ENCODE results near the gene AKT2.
"Not testable (repeated sequence)": the region's sequence is repeated elsewhere in the genome, so short reads cannot be mapped to it uniquely, and the experiment has no call there.

The AKT2 gene

DNA sequence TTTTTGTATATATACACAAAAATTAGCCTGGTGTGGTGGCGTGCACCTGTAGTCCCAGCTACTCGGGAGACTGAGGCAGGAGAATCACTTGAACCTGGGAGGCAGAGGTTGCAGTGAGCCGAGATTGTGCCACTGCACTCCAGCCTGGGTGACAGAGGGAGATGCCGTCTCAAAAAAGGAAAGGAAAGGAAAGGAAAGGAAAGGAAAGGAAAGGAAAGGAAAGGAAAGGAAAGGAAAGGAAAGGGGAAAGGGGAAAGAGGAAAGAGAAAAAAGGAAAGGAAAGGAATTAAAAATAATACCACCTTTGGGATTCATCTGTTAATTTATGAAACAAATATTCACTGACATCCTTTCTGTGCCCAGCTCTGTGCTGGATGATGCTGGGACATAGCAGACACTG, 66.1 kb downstream of the AKT2 start:
- DNase-seq (ENCODE audit: low read depth in 2 of 2) = not testable (repeated sequence)

DNA sequence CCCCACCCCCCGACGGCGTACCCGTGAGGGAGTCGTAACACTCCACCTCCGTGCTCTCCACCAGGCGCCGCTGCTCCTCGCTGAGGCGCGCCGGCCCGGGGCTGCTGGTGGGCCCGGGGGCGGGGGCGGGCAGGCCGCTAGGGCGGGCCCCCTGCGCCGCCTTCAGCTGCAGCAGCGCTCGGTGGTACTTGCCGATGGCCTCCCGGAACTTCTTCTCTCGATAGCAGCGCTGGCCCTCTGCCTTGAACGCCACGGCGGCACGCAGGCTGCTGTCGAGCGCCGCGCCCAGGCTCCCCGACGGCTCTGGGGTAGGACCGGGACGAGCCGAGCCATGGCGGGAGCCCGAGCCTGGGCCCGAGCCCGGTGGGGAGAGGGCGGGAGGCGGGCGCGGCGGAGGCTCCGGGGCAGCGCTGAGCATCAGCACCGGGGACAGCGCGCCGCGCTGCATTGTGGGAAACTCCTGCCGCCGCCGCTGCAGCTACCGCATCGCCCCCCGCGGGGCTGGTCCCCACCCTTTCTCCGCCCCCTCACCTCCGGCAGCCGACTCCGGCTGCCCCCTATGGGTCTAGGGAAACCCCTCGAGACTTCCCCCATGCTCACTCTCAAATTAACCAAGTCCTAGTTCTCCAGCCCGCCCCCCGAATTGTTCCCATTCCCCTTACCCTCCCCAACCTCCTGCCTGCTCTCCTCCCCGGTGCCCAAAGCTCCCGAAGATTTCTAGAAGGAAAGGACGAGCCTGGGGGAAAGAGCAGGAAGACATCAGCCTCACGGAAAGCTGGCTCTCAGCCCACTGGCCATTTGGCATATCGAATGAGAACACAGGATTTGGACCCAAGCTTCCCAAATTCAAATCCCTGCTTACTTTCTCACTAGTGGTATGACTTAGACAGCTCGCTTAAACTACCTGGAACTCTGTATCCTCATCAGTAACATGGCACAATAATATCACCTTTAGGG, 66.9 kb downstream of the AKT2 start, which contains the start of gene TTC9B:
TSS of gene TTC9B (minus strand) at position 451 of the 957 bp plus-strand sequence. CDS start at position 448, 3 bp downstream.
- DNase-seq (ENCODE audit: low read depth in 2 of 2) = peak in 1 of 2 donors; percentile 24

DNA sequence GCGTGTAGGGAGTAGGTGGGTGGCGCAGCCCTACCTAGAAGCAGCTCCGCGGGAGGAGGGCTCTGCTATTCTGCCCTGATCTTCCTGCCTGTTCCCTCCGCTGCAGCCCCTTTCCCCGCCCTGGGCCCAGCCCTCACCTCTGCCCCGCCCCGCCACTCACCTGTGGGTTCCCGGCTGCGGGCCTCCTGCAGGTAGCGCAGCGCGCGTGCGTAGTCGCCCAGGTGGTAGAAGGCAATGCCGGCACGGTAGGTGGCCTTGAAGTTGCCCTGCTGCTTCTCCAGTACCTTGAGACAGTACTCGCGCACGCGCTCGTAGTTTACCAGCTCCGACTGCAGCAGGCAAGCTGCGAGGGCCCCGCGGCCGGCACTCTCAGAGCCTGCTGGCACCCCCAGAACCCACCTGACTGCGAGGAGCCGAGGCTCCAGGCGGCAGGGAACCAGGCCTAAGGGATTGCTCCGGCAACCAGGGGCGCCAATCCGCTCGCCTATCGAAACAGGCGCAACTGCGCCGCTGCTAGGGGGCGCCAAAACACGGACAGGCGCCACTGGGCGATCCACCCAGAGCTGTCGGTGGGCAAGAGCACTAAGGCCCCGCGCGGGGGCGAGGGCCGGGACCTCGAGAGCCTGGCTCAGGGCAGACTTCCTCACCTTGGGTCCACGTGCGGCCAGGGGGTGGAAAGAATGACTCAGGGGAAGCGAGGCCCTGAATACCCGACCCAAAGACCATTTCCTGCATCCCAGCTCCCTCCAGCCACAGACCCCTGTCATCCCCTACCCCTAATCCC, 67.9 kb downstream of the AKT2 start:
- DNase-seq (ENCODE audit: low read depth in 2 of 2) = no peak

DNA sequence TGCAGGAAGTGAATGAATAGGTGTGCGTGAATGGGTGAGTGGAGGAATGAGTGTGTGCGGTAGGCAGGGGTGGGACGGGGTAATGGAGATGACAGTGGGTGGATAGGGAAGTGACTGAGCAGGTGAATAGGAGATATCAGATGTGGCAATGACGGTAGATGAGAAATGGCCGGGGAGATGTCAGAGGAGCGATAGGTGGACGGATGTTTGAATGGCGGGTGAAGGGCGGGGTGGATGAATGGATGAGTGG, 68.4 kb downstream of the AKT2 start:
- no peak for DNase-seq (ENCODE audit: low read depth in 2 of 2)

DNA sequence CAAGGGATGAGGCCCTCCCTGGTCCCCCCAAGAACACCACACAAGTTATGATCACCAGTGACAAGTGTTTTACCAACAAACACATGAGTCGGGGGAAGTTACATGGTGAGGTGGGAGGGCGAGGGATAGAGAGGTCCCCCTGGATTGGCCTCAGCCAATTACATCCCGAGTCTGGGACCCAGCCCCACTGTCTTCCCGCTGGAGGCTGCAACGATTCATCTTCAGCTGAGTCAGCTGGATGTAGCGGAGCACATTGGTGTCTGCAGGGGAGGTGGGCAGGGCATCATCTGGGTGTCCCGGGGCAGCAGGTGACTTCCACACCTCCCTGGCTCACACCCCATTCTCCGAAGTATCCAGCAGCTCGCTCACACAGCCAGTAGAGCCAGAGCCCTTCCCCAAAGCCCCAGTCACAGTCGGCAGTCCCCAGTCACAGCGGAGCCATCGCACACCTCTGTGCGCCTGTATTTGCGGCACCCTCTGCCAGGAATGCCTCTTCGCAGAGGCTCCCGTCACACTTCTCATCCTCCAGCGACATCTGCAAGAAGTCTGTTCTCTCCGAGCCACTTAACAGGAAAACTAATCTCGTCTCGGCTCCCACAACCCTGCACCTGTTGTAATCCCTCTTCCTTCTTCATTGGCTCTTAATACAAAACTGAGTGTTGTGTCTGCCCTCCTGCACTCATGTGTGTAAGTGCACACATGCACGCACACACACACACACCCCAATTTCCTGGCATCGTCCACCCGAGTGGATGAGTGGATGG, 69.0 kb downstream of the AKT2 start:
- no peak for DNase-seq (ENCODE audit: low read depth in 2 of 2)

DNA sequence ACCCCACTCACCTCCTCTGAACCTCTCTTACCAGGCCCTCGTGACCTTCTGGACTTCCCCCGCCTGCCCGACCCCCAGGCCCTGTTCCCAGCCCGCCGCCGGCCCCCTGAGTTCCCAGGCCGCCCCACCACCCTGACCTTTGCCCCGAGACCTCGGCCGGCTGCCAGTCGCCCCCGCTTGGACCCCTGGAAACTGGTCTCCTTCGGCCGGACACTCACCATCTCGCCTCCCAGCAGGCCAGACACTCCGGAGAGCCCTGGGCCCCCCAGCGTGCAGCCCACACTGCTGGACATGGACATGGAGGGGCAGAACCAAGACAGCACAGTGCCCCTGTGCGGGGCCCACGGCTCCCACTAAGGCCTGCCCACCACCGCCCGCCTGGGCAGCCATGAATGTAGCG, 70.2 kb downstream of the AKT2 start:
- DNase-seq (ENCODE audit: low read depth in 2 of 2) = no peak

DNA sequence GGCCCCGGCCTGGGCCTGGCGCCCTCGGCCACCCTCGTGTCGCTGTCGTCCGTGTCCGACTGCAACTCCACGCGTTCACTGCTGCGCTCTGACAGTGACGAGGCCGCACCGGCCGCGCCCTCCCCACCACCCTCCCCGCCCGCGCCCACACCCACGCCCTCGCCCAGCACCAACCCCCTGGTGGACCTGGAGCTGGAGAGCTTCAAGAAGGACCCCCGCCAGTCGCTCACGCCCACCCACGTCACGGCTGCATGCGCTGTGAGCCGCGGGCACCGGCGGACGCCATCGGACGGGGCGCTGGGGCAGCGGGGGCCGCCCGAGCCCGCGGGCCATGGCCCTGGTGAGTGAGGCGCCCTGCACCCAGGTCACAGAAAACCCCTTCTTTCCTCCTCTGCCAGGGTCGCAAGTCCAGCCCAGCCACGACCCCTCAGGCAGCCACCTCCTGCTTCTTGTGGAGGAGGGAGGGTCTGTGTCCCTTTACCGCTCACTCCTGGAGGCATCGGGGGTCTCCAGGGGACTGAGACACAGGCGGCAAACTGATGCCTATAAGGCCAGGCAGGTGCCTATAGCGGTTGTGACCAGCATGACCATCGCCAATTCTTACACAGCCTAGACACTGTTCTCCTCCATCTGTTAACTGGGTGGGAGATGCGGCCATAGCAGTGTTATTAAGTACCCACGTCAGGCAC, 71.1 kb downstream of the AKT2 start:
- no peak for DNase-seq (ENCODE audit: low read depth in 2 of 2)

DNA sequence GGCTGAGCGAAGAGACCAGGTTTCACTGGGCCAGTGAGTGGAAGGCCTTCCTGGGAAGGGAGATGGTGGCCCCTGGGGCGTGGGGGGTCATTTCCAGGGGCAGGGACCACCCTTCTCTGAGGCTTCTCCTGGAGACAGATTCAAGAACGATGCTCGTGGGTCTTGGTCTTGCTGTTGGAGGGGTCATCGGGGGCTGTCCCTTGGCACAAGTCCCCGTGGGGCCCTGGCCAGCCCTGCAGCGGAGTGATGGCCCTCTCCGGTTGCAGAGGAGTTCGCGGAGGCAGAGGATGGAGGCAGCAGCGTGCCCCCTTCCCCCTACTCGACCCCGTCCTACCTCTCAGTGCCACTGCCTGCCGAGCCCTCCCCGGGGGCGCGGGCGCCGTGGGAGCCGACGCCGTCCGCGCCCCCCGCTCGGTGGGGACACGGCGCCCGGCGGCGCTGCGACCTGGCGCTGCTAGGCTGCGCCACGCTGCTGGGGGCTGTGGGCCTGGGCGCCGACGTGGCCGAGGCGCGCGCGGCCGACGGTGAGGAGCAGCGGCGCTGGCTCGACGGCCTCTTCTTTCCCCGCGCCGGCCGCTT, 71.8 kb downstream of the AKT2 start:
- no peak for DNase-seq (ENCODE audit: low read depth in 2 of 2)

DNA sequence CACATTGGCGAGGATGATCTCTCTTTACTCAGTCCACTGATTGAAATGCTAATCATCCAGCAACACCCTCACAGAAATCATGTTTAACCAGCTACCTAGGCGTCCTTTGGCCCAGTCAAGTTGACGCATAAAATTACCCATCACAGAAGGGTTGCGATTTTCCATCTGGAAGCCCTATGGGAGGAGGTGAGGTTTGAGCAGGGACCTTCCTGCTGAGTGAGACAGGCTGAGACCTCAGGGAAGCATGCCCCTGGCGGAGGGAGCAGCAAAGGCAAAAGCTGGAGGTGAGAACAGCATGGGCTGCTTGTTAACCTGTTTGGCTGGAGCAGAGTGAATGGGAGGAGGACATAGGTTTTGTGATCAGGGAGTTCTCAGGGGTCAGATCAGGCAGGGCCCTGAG, 74.3 kb downstream of the AKT2 start:
- no peak for DNase-seq (ENCODE audit: low read depth in 2 of 2)

DNA sequence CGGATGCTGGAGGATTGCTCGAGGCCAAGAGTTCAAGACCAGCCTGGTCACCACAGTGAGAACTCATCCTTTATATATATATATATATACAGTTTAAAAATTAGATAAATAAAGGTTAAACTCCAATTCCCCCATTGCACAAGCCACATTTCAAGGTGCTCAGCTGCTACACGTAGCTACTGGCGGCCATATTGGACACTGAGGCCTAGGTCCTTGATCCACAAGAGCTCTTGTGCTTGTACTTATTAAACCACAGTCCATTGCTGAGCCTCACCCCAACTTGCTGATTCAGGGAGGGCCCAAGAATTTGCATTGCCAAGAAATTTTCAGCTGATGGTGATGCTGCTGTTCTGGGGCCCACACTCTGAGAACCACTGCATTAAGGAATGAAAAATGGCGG, 76.5 kb downstream of the AKT2 start:
- no peak for DNase-seq (ENCODE audit: low read depth in 2 of 2)

DNA sequence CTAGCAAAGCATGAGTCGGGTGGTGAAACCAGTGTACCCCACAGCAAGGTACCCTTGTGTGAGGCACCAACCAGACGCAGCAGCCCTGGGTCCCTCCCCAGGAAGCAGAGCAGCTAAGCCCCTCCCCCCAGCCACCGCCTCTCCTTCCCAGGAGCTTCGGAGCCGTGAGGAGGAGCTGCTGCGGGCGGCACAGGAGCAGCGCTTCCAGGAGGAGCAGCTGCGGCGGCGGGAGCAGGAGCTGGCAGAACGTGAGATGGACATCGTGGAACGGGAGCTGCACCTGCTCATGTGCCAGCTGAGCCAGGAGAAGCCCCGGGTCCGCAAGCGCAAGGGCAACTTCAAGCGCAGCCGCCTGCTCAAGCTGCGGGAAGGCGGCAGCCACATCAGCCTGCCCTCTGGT, 79.4 kb downstream of the AKT2 start:
- no peak for DNase-seq (ENCODE audit: low read depth in 2 of 2)

DNA sequence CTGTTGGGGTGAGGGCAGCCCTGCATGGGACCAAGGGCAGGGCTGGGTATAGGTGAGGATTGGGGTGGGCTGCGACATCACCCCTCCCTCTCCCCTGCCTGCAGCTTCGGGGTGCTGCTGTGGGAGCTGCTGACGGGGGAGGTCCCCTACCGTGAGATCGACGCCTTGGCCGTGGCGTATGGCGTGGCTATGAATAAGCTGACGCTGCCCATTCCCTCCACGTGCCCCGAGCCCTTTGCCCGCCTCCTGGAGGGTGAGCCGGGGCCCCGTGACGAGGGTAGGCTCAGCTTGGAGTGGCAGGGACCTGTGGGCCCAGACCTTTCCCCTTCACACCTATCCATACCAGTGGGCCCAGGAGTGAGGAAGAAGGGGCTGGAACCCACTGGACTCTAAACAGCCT, 80.8 kb downstream of the AKT2 start:
- no peak for DNase-seq (ENCODE audit: low read depth in 2 of 2)

DNA sequence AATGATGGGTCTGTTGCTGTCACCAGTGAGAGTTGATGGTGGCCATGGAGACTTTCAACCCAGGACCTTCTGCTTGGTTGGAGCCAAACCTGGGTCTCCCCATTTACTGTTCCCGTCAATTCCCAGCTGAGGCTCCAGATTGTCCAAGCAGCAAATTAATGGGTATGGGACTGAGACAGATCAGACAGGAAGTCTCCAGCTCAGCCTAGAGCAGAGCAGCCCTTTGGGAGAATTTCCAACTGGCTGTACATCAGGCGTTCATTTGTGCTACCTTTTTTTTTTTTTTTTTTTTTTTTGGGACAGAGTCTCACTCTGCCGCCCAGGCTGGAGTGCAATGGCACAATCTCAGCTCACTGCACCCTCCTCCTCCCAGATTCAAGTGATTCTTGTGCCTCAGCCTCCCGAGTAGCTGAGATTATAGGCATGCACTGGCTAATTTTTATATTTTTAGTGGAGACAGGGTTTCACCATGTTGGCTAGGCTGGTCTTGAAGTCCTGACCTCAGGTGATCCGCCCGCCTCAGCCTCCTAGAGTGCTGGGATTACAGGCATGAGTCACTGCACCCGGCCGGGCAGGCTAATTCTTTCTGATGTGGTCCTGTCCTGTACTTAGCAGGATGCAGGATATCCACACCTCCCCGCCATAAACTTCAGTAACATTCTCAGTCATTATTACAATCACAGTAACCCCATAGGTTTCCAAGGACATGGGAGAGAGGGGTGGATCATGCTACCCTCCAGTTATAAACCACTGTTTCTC, 84.6 kb downstream of the AKT2 start:
- no peak for DNase-seq (ENCODE audit: low read depth in 2 of 2)

DNA sequence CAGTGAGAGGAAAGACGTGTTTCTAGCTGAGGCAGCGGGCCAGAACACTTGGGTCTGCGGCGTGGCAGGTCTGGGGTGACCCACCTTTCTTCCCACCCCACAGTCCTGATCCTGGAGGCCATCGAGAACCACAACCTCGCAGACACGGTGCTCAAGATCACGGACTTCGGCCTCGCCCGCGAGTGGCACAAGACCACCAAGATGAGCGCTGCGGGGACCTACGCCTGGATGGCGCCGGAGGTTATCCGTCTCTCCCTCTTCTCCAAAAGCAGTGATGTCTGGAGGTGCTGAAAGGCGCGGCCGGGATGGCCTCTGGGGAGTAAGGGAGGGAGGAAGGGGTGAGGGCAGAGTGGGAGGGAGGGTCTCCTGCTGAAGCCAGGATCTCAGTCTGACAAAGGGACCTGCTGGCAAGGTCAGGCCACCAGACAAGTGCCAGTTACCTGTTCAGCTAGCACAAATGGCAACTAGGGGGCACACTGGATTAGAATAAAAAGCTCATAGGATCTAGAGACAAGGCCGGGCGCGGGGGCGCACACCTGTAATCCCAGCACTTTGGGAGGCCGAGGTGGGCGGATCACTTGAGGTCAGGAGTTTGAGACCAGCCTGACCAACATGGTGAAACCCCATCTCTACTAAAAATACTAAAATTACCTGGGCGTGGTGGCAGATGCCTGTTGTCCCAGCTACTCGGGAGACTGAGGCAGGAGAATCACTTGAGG, 86.7 kb downstream of the AKT2 start:
- no peak for DNase-seq (ENCODE audit: low read depth in 2 of 2)

DNA sequence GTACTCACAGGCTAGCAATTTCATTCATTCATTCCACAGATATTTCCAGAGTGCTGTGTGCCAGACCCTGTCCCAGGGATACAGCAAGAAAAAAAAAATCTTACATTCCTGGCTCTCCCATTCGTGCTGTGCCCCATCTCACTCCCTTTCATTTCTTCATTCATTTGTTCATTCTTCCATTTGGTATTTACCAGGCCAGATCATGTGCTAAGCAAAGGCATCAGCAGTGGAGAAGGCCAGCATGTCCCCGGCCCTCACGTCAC, 91.6 kb downstream of the AKT2 start:
- no peak for DNase-seq (ENCODE audit: low read depth in 2 of 2)

DNA sequence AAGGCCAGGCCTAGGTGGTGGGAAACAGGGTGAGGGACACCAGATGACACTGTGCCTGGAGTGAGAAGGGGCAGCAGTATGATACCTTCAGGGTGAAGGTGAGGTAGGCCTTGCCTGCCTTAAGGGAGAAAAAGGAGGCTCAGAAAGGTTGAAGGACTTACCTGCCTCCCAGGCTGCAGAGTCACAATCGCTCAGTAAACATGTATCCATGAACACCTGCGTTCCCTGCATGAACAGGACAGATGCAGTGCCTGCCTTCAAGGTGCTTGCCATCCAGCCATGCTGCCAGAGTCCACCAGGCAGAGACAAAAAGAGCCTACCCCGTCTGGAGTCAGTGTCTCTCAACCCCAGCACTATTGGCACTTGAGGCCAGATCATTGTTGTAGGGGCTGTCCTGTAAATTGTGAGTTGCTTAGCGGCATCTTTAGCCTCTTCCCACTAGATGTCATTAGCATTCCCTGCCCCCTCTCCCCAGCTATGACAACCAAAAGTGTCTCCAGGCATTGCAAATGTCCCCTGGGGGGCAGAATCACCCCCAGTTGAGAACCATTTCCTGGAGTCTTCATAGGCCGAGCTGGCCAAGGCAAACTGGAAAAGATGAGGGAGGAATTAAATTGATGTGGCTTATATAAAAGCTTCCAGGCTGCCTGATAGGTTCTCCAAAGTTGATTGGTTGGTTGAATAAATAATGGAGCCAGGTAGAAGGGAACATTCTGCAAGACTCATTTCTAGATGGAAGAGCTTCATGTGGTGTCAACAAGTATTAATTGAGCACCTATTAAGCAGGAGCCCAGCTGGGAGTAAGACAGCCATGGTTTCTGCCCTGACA, 92.2 kb downstream of the AKT2 start:
- DNase-seq (ENCODE audit: low read depth in 2 of 2) = no peak

DNA sequence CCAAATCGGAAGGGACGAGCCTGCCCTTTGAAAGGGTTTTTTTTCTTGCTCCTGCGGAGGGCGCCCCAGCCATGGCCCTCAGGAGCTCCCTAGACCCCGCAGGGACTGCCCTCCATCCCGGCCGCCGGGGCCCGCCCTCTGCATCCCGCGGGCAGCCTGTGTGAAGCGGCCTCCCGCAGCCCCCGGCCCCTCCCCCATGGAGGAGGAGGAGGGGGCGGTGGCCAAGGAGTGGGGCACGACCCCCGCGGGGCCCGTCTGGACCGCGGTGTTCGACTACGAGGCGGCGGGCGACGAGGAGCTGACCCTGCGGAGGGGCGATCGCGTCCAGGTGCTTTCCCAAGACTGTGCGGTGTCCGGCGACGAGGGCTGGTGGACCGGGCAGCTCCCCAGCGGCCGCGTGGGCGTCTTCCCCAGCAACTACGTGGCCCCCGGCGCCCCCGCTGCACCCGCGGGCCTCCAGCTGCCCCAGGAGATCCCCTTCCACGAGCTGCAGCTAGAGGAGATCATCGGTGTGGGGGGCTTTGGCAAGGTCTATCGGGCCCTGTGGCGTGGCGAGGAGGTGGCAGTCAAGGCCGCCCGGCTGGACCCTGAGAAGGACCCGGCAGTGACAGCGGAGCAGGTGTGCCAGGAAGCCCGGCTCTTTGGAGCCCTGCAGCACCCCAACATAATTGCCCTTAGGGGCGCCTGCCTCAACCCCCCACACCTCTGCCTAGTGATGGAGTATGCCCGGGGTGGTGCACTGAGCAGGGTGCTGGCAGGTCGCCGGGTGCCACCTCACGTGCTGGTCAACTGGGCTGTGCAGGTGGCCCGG, 93.1 kb downstream of the AKT2 start:
- DNase-seq (ENCODE audit: low read depth in 2 of 2) = no peak
